ENCODE measurements around the gene ERC2.

ERC2 gene

DNA sequence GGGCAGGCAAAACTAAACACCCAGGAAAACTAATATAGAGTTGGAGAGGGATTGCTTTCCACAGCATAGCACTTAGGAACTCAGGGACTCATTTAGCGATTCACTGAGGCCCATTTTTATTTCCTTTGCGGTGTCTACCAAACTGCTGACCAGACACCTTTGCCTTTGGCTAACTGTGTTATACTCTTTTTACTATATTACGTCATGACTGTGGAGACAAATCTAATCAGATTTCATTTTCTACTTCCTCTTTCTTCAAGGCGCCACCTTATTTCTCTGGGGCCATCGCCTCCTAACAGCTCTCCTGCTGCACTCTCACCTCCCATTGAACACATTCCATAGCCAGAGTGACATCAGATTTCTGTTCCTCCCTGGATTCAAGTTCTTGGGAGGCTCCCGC is 765.4 kb downstream of the ERC2 start:
- TF ChIP-seq, protein P1, sequence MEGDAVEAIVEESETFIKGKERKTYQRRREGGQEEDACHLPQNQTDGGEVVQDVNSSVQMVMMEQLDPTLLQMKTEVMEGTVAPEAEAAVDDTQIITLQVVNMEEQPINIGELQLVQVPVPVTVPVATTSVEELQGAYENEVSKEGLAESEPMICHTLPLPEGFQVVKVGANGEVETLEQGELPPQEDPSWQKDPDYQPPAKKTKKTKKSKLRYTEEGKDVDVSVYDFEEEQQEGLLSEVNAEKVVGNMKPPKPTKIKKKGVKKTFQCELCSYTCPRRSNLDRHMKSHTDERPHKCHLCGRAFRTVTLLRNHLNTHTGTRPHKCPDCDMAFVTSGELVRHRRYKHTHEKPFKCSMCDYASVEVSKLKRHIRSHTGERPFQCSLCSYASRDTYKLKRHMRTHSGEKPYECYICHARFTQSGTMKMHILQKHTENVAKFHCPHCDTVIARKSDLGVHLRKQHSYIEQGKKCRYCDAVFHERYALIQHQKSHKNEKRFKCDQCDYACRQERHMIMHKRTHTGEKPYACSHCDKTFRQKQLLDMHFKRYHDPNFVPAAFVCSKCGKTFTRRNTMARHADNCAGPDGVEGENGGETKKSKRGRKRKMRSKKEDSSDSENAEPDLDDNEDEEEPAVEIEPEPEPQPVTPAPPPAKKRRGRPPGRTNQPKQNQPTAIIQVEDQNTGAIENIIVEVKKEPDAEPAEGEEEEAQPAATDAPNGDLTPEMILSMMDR (IDR thresholded peaks at IDR 0.05; ENCODE audit: low read depth, low read length, missing control alignments), result no peak
- DNase-seq (ENCODE audit: extremely low read depth, low read depth), result no peak
- H3K4me3 ChIP-seq (replicated peaks; ENCODE audit: low read depth, low read length), result no peak overlapping the region

DNA sequence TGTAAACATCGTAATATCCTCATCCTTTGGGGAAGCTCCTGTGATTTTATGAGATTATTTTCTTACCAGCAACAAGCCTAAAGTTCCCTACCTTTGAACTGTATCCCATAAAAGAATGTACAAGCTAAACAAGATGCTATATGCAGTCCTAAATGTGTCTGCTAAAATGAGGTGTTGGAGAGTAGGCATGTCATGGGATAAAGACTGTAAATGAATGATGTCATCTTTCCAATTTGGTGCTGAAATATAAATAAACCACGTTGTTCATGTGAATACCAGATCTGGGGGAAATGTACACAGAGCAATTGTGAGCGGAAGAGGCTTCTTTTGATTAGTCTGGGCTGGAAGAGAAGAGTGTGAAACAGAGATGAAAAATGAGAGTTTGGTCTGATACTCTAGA is 766.3 kb downstream of the ERC2 start:
- H3K4me3 ChIP-seq (replicated peaks; ENCODE audit: low read depth, low read length), result no peak overlapping the region
- peak; percentile 53 for DNase-seq (ENCODE audit: extremely low read depth, low read depth)
- TF ChIP-seq, protein P1 (IDR thresholded peaks at IDR 0.05; ENCODE audit: low read depth, low read length, missing control alignments), result no peak

DNA sequence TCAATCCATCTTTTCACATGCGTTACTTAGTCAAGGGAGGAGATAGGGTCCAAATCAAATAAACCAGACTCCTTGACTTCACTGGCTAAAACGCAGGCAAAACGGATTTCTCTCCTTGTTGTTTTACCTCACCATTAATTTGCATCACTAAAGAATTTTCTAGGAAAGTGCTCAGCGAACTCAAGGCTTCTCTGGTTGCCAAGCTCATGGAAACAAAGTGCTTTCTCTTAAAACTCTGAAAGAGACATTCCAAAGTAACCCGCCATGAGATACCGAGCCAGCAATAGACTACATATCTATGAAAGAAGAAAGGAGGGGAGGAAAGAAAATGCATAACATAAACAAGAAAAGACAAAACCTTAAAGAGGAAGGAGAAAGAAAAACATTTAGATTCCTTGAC is 769.4 kb downstream of the ERC2 start:
- TF ChIP-seq, protein P1 (IDR thresholded peaks at IDR 0.05; ENCODE audit: low read depth, low read length, missing control alignments), result no peak
- no peak overlapping the region for H3K4me3 ChIP-seq (replicated peaks; ENCODE audit: low read depth, low read length)
- no peak for DNase-seq (ENCODE audit: extremely low read depth, low read depth)

DNA sequence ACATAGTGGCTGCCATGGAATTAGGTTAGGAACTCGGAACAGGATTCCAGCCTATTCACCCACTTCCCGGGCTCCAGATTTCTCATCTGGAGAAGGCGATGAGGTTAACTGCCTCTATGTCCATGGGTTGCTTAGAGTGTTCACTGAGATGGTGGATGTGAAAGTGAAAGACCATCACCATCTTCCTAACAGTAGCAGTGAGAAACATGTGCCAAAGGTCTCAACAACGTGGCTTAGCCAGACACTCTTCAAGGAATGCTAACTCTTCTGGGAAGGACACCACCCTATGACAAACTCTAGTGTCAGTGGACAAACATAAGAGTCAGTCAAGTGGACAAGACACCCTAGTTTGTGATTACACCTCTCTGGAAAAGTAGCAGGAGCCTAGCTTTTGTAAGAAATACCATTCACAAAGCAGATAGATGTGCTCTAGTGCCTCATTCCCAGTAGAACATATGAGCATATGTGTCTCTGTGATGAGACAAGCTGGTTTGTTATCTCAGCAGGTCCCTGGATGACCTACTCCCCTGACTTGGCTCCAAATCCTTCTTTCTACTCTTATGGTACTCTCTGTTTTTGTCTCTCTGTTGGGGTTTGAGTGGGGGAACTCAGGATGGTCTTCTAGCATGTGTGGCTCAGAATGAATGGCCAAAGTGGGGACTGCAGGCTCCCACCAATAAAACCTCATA is 770.9 kb downstream of the ERC2 start:
- H3K4me3 ChIP-seq (replicated peaks; ENCODE audit: low read depth, low read length), result no peak overlapping the region
- DNase-seq (ENCODE audit: extremely low read depth, low read depth), result no peak
- TF ChIP-seq, protein P1 (IDR thresholded peaks at IDR 0.05; ENCODE audit: low read depth, low read length, missing control alignments), result no peak

DNA sequence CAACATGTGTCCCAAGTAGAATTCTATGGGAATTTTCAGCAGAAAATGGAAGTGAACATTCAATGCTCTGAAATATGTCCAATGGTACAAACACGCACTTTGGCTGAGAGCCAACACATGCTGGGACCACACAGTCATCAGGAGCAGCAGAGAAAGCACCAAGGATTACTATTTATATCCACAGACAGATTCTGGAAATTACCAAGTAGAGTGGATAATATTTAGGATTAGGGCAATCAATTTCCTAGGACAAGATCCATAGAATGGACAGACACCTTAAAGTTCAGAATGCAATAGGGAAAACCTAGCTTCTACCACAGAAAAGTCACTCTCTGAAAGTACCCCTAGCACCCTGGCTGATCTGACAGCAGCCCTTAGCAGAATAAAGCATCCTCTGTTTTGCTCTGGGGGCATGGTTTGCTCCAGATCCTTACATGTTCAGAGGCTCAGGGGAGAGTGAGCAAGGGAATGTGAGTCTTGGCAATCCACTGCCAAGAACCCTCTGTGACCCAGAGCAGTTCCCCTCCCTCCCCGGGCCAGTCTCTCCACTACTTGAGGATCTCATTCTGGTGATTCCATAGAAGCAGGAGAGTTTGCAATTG is 775.2 kb downstream of the ERC2 start:
- no peak overlapping the region for H3K4me3 ChIP-seq (replicated peaks; ENCODE audit: low read depth, low read length)
- TF ChIP-seq, protein P1 (IDR thresholded peaks at IDR 0.05; ENCODE audit: low read depth, low read length, missing control alignments), result no peak
- no peak for DNase-seq (ENCODE audit: extremely low read depth, low read depth)

DNA sequence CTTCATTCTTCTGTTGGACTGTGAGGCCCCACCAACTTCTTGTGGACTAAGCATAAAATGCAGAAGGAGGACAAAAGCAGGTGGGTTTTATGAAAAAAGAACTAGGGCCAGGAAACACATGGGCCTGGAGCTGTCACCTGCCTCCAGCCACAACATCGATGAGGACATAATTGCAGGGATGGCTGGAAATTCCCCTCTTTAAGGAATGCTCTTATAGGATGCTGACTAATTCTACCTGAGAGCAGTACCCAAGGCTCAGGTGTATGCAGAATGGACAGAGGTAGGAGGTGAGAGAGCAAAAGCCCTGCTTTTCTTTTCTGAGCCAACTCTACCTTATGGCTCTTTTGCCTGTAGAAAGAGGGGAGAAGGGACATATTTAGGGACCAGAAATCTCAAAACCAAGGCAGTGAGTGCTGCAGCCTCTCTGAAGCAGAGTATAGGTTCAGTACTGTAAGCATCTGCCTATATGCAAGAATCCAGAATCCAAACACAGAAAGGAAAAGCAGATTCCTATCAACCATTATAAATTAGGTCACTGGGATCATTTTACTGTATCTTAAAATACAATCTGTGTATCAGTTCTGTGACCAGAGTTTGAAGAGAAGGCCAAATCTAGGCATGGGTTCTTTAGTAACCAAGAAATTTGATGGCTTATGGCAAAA is 775.8 kb downstream of the ERC2 start:
- no peak overlapping the region for H3K4me3 ChIP-seq (replicated peaks; ENCODE audit: low read depth, low read length)
- TF ChIP-seq, protein P1 (IDR thresholded peaks at IDR 0.05; ENCODE audit: low read depth, low read length, missing control alignments), result no peak
- no peak for DNase-seq (ENCODE audit: extremely low read depth, low read depth)
